Stomach (tissue), 9 donors: ENCODE results near the gene ABAT. TPM values are rescaled to one million over a fixed set of nuclear protein-coding genes. Genes with fewer than 3 reads are reported as not detected.

Experiments used
- DNase-seq, 2 donors: peaks; one replicate each; pipeline versions ENCODE4 v3.0.0 to v3.0.0-alpha.2; 2013 to 2019
- H3K27ac ChIP-seq, 5 donors: fragments of 200-600 bp in 4 of 5; sonication (generic) in 4 of 5; one replicate each; pipeline ENCODE4 v1.5.1; 2013 to 2019; ENCODE audit warnings: mild to moderate bottlenecking in 1 of 5, moderate library complexity in 1 of 5
- H3K27me3 ChIP-seq, 3 donors: fragments of 200-600 bp; sonication (generic); one replicate each; pipeline ENCODE4 v1.5.1; 2017 to 2019; ENCODE audit warnings: mixed run types in 1 of 3
- H3K36me3 ChIP-seq, 4 donors: fragments of 200-600 bp; sonication (generic); 1 replicate in 3 of 4; 2 replicates in 1 of 4; pipeline ENCODE4 v1.5.1; 2016 to 2019
- H3K4me1 ChIP-seq, 4 donors: fragments of 200-600 bp; sonication (generic); one replicate each; pipeline ENCODE4 v1.5.1; 2016 to 2019
- H3K4me3 ChIP-seq, 4 donors: fragments of 200-600 bp; sonication (generic) in 3 of 4; one replicate each; pipeline ENCODE4 v1.5.1; 2016 to 2019; ENCODE audit warnings: mild to moderate bottlenecking in 1 of 4
- H3K9me3 ChIP-seq, 4 donors: fragments of 200-600 bp; sonication (generic); one replicate each; pipeline ENCODE4 v1.5.1; 2016 to 2019
- CTCF ChIP-seq, 7 experiments: fragments of 450-650 bp in 4 of 7; fragments of 200-600 bp in 3 of 7; sonication (generic) in 3 of 7; IDR thresholded peaks; one replicate each; pipeline ENCODE4 v1.5.1; 2016 to 2019; ENCODE audit warnings: antibody characterized with exemption in 7 of 7, control low read depth in 2 of 7, mild to moderate bottlenecking in 1 of 7
- EP300 ChIP-seq: sonication (generic); formaldehyde crosslinking; IDR thresholded peaks from one replicate; pipeline ENCODE4 v1.6.1; 2017; ENCODE audit warnings: antibody characterized with exemption
- POLR2A ChIP-seq, 4 donors: fragments of 450-650 bp; IDR thresholded peaks; one replicate each; pipeline ENCODE4 v1.6.1; 2016; ENCODE audit warnings: antibody characterized with exemption in 4 of 4, control low read depth in 2 of 4, mild to moderate bottlenecking in 1 of 4, moderate library complexity in 1 of 4
- POLR2AphosphoS5 ChIP-seq, 3 donors: sonication (generic); formaldehyde crosslinking; IDR thresholded peaks; one replicate each; pipeline ENCODE4 v1.6.1; 2016; ENCODE audit warnings: antibody characterized with exemption in 3 of 3
- WGBS, 5 donors: extraction: QIAGEN DNeasy Blood & Tissue Kit in 3 of 5; methylation state at CpG; one replicate each; pipeline versions ENCODE4 v1.1.5 to v1.1.7; 2013 to 2018; 5-methylcytosine and 5-hydroxymethylcytosine counted together
- intact Hi-C: fragments of 100-400 bp; cut with DNase I; formaldehyde crosslinking; loops from one replicate; pipeline ENCODE4 v1.15.1; 2023; ENCODE audit warnings: low total_unique reads
- polyA plus RNA-seq, 3 donors: library from polyadenylated mRNA; stranded (reverse); fragments of 200-250 nt; gene quantifications; one replicate each; pipeline ENCODE4 v1.2.3, GENCODE V29; 2013
- total RNA-seq, 5 donors: library from RNA; depleted of rRNA; stranded (reverse); fragments of >200 nt; gene quantifications; one replicate each; pipeline versions ENCODE4 v1.1.0 to v1.2.3, GENCODE V29; 2014 to 2016
- donor health status: healthy with polysubstance abuse.
- donor health status: Bipolar disorder and iron deficiency.
- donor health status: healthy.

Gene ABAT
- total and polyA plus RNA-seq, 8 donors = 2.9 to 10.3 (median 5.3) TPM

- no peaks in the 10 kb centered on the region for H3K9me3 ChIP-seq
- no peak for DNase-seq
- peaks cover 0 to 10% (median 7%) of the 10 kb centered on the region in 4 donors for H3K4me1 ChIP-seq
- H3K27ac ChIP-seq = no peak overlapping the region
- no peaks in the 10 kb centered on the region for H3K27me3 ChIP-seq
- peaks cover 0 to 49% (median 16%) of the 10 kb centered on the region in 4 donors for H3K36me3 ChIP-seq
- intact Hi-C loops = no loop called here
- 90 to 93% (median 91%) methylated on average over 5 of the region's 5 CpGs for WGBS, 5 donors
- TF ChIP-seq POLR2A (IDR thresholded peaks at IDR 0.05) = no peak
- TF ChIP-seq EP300 = no peak
- no peak for TF ChIP-seq CTCF (IDR thresholded peaks at IDR 0.05)
- TF ChIP-seq POLR2AphosphoS5 (IDR thresholded peaks at IDR 0.05) = no peak
- no peak overlapping the region for H3K4me3 ChIP-seq
These were observed 82.3 kb downstream of the ABAT start for GRCh38 chr16:8756755-8757154.

DNA sequence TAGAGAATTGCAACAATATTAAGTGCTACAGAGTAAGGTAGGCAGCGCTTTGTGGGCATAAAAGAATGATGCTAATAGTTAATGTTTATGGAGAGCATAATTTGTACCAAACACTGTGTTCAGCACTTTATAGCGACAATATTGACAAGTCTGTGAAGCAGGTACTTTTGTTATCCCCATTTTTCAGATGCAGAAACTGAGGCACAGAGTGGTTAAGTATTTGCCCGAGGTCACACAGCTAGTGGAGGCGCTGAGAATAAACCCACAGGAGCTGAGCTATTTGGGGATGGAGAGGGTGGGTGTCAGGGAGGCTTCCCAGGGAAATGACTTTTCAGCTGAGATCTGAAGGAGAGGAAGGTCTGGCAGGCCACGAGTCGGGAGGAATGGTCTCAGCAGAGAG is 83.6 kb downstream of the ABAT start:
- no peaks in the 10 kb centered on the region for H3K9me3 ChIP-seq
- H3K27me3 ChIP-seq = no peaks in the 10 kb centered on the region
- peaks cover 0 to 8% (median 2%) of the 10 kb centered on the region in 4 donors for H3K4me1 ChIP-seq
- DNase-seq = no peak
- 91 to 94% (median 93%) methylated on average over 6 of the region's 6 CpGs for WGBS, 5 donors
- no peak overlapping the region for H3K4me3 ChIP-seq
- H3K36me3 ChIP-seq = peaks cover 0 to 51% (median 16%) of the 10 kb centered on the region in 4 donors
- no peak overlapping the region for H3K27ac ChIP-seq
- TF ChIP-seq POLR2A (IDR thresholded peaks at IDR 0.05) (no peak), EP300 (no peak), CTCF (IDR thresholded peaks at IDR 0.05) (no peak), POLR2AphosphoS5 (IDR thresholded peaks at IDR 0.05) (no peak)
- intact Hi-C loops = no loop called here

- no peak for TF ChIP-seq EP300
- no peak for TF ChIP-seq CTCF (IDR thresholded peaks at IDR 0.05)
- TF ChIP-seq POLR2A (IDR thresholded peaks at IDR 0.05) = no peak
- no peak for TF ChIP-seq POLR2AphosphoS5 (IDR thresholded peaks at IDR 0.05)
- Histone ChIP-seq H3K36me3 (peaks cover 0 to 64% (median 27%) of the 10 kb centered on the region in 4 donors), H3K4me3 (no peak overlapping the region), H3K27me3 (no peaks in the 10 kb centered on the region), H3K4me1 (no peaks in the 10 kb centered on the region), H3K27ac (no peak overlapping the region), H3K9me3 (no peaks in the 10 kb centered on the region)
- intact Hi-C loops = no loop called here
- 88 to 91% (median 91%) methylated on average over 10 of the region's 10 CpGs for WGBS, 5 donors
- DNase-seq = no peak
These were observed 85.6 kb downstream of the ABAT start for GRCh38 chr16:8760021-8760420.

DNA sequence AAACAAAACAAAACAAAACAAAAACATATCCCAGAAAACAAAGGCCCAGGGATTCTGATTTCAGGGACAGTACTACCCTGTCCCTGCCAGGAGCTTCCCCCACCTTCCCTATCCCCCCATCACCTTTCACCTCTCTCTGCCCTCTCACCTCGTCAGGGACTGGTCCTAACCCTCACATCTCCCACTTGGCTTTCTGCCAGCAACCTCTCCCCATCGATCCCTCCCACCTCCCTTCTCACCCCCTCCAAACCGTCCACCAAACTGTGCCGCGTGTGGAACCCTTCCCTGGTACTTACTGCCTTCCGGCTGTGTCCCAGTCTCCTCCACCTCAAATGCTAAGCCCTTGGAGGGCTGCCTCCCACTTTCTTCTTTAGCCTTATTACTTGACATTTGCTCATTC is 86.7 kb downstream of the ABAT start:
- H3K36me3 ChIP-seq = peaks cover 0 to 70% (median 33%) of the 10 kb centered on the region in 4 donors
- no peaks in the 10 kb centered on the region for H3K27me3 ChIP-seq
- TF ChIP-seq EP300 (no peak), POLR2AphosphoS5 (IDR thresholded peaks at IDR 0.05) (no peak), POLR2A (IDR thresholded peaks at IDR 0.05) (no peak), CTCF (IDR thresholded peaks at IDR 0.05) (no peak)
- no peak overlapping the region for H3K4me3 ChIP-seq
- H3K4me1 ChIP-seq = no peaks in the 10 kb centered on the region
- no peak overlapping the region for H3K27ac ChIP-seq
- intact Hi-C loops = no loop called here
- no peak for DNase-seq
- H3K9me3 ChIP-seq = no peaks in the 10 kb centered on the region
- WGBS, 5 donors = 84 to 93% (median 88%) methylated on average over 6 of the region's 6 CpGs
